HepG2 (cell line): ENCODE measurements around the gene HSD17B11.

Source experiments
- BHLHE40 ChIP-seq: IDR thresholded peaks from 2 replicates; pipeline ENCODE4 v1.6.1; 2011; ENCODE audit warnings: low read length, improper control_type of control experiment
- CHD2 ChIP-seq: IDR thresholded peaks from 2 replicates; pipeline ENCODE4 v1.6.1; 2011; ENCODE audit warnings: low read depth, low read length, improper control_type of control experiment
- CTCF ChIP-seq: sonication (generic); formaldehyde crosslinking; IDR thresholded peaks from 2 replicates; pipeline ENCODE4 v1.5.0; 2020; ENCODE audit warnings: mild to moderate bottlenecking, missing genetic modification reagents, moderate library complexity
- ESRRA ChIP-seq: sonication (generic); formaldehyde crosslinking; IDR thresholded peaks from 2 replicates; pipeline ENCODE4 v1.5.1; 2020; ENCODE audit warnings: mild to moderate bottlenecking, low read depth, missing genetic modification reagents
- MAX ChIP-seq: IDR thresholded peaks from 2 replicates; pipeline ENCODE4 v1.6.1; 2012; ENCODE audit warnings: inconsistent platforms
- MXI1 ChIP-seq: IDR thresholded peaks from 3 replicates; pipeline ENCODE4 v1.6.1; 2012; ENCODE audit warnings: low read depth, low read length, inconsistent platforms, borderline replicate concordance
- REST ChIP-seq, 2 experiments: IDR thresholded peaks; 2 replicates each; pipeline ENCODE4 v1.6.1; 2011 to 2012; ENCODE audit warnings: low read length in 2 of 2, borderline replicate concordance in 1 of 2, low read depth in 1 of 2, mild to moderate bottlenecking in 1 of 2, moderate library complexity in 1 of 2
- RFX5 ChIP-seq: IDR thresholded peaks from 2 replicates; pipeline ENCODE4 v1.6.1; 2011; ENCODE audit warnings: low read depth, low read length, improper control_type of control experiment
- TAF1 ChIP-seq: sonication (generic); formaldehyde crosslinking; IDR thresholded peaks from 2 replicates; pipeline ENCODE4 v1.4.0; 2020; ENCODE audit warnings: missing genetic modification reagents
- ZNF263 ChIP-seq: sonication (generic); formaldehyde crosslinking; IDR thresholded peaks from 2 replicates; pipeline ENCODE4 v1.4.0; 2020; ENCODE audit warnings: missing genetic modification reagents
- ZNF501 ChIP-seq: sonication (generic); formaldehyde crosslinking; IDR thresholded peaks from 2 replicates; pipeline ENCODE4 v1.5.1; 2020; ENCODE audit warnings: mild to moderate bottlenecking, moderate library complexity, missing genetic modification reagents

GRCh38 chr4:87433342-87433741 is 42.4 kb upstream of the HSD17B11 start:
- no peak for TF ChIP-seq CHD2
- TF ChIP-seq ZNF263 (CRISPR knock-in tag) = no peak
- TF ChIP-seq TAF1 = no peak
- TF ChIP-seq MXI1 = no peak
- no peak for TF ChIP-seq ESRRA
- TF ChIP-seq ZNF501 = no peak
- TF ChIP-seq MAX = no peak
- no peak for TF ChIP-seq CTCF (CRISPR knock-in tag)
- TF ChIP-seq BHLHE40 = no peak
- no peak for TF ChIP-seq RFX5
- TF ChIP-seq REST (IDR thresholded peaks at IDR 0.05; ENCODE audit: borderline replicate concordance in 1 of 2, low read depth in 1 of 2, low read length in 2 of 2) = no peak
